ENCODE results near the gene FCRL6. TPM values are rescaled to one million over a fixed set of nuclear protein-coding genes. Genes with fewer than 3 reads are reported as not detected.

Gene FCRL6
- total RNA-seq, 6 experiments from 2014 or later = 0.40 to 0.62 (median 0.51) TPM; not detected in 2

- intact Hi-C loops (cut with DNase I) = no loop called here
- no peaks in the 10 kb centered on the region for H3K27me3 ChIP-seq
- no peaks in the 10 kb centered on the region for H3K36me3 ChIP-seq
- TF ChIP-seq, protein P1, sequence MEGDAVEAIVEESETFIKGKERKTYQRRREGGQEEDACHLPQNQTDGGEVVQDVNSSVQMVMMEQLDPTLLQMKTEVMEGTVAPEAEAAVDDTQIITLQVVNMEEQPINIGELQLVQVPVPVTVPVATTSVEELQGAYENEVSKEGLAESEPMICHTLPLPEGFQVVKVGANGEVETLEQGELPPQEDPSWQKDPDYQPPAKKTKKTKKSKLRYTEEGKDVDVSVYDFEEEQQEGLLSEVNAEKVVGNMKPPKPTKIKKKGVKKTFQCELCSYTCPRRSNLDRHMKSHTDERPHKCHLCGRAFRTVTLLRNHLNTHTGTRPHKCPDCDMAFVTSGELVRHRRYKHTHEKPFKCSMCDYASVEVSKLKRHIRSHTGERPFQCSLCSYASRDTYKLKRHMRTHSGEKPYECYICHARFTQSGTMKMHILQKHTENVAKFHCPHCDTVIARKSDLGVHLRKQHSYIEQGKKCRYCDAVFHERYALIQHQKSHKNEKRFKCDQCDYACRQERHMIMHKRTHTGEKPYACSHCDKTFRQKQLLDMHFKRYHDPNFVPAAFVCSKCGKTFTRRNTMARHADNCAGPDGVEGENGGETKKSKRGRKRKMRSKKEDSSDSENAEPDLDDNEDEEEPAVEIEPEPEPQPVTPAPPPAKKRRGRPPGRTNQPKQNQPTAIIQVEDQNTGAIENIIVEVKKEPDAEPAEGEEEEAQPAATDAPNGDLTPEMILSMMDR (IDR thresholded peaks at IDR 0.05) = no peak
- TF ChIP-seq POLR2A (IDR thresholded peaks at IDR 0.05) = no peak
- no peak for ATAC-seq
- no peaks in the 10 kb centered on the region for H3K9me3 ChIP-seq
- WGBS (ENCODE audit: insufficient coverage, low coverage, low lambda C conversion rate, missing lambda C conversion rate) = 37% methylated on average over 2 of the region's 7 CpGs
- no peak for DNase-seq
- no peak overlapping the region for H3K4me3 ChIP-seq
- H3K4me1 ChIP-seq = no peaks in the 10 kb centered on the region
- no peak overlapping the region for H3K27ac ChIP-seq
Observed at GRCh38 chr1:159823406-159823805, 21.2 kb downstream of the FCRL6 start.

DNA sequence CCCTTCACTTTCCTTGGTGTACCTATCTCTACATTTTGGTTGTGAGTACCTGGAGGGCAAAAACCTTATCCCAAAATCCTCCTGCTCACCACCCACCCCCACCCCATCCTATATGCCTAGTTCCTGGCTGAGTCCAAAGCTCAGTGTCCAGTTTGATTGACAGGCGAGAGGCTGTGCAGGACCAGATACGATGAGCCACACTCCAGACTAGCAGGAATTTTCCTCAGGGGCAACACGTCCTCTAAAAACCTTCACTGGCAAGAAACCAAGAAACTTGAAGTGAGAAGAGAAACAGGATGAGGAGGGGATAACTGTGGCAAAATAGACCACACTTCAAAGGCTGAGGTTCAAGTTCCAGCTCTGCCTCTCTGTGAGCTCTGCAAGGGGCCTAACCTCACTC is 23.4 kb downstream of the FCRL6 start:
- WGBS (ENCODE audit: insufficient coverage, low coverage, low lambda C conversion rate, missing lambda C conversion rate) = 42% methylated on average over 3 of the region's 3 CpGs

DNA sequence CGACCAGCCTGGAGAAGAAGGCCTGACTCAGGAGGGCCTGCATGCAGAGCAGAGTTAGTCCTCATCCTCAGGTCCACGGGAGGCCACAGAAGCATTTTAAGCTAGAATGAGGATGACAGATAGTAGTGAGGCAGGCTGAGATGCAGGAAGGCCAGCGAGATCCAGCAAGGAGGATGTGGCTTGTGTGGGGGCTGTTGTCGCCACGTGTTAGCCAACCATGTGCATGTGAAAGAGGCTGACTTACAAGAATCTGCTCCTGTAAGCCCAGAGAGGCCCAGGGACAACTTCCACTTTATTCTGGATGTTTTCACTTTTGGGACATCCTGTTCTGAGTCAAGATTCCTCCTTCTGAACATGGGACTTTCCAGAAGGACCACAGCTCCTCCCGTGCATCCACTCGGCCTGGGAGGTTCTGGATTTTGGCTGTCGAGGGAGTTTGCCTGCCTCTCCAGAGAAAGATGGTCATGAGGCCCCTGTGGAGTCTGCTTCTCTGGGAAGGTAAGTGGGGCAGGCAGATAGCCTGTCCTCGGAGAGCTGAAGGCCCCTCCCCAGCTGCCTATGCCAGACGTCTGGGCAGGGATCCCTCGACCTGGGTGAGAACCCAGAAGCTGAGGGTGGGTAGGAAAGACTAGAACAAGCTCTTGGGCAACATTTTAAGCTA is 24.4 kb downstream of the FCRL6 start, which contains the start of gene SLAMF8:
TSS of gene SLAMF8 (plus strand) at position 433 of the 661 bp plus-strand sequence. CDS start at position 459, 26 bp downstream.
- H3K27me3 ChIP-seq = no peaks in the 10 kb centered on the region
- intact Hi-C loops (cut with DNase I) = no loop called here
- H3K36me3 ChIP-seq = no peaks in the 10 kb centered on the region
- H3K27ac ChIP-seq = no peak within 1 kb of the TSS
- H3K4me1 ChIP-seq = no peaks in the 10 kb centered on the region
- WGBS (ENCODE audit: insufficient coverage, low coverage, low lambda C conversion rate, missing lambda C conversion rate) = 38% methylated on average over 6 of the region's 11 CpGs
- TF ChIP-seq, protein P1 (IDR thresholded peaks at IDR 0.05) = no peak
- no peak for TF ChIP-seq POLR2A (IDR thresholded peaks at IDR 0.05)
- no peaks in the 10 kb centered on the region for H3K9me3 ChIP-seq
- ATAC-seq = peak; percentile 39 to 66 (median 56)
- peak in 1 of 3 donors; percentile 36 for DNase-seq
- H3K4me3 ChIP-seq = no peak within 1 kb of the TSS

More for the DNA sequence above, 23.4 kb downstream of the FCRL6 start:
- intact Hi-C loops (cut with DNase I) = no loop called here
- ATAC-seq = no peak
- Histone ChIP-seq H3K4me3 (no peak overlapping the region), H3K27me3 (no peaks in the 10 kb centered on the region), H3K27ac (no peak overlapping the region), H3K9me3 (no peaks in the 10 kb centered on the region), H3K36me3 (no peaks in the 10 kb centered on the region), H3K4me1 (no peaks in the 10 kb centered on the region)
- no peak for DNase-seq
- TF ChIP-seq POLR2A (IDR thresholded peaks at IDR 0.05) = no peak
- TF ChIP-seq, protein P1 (IDR thresholded peaks at IDR 0.05) = no peak

- DNase-seq (no peak), ATAC-seq (peak in 1 of 4 donors; percentile 14)
- Histone ChIP-seq H3K27me3 (no peaks in the 10 kb centered on the region), H3K27ac (no peak overlapping the region), H3K4me3 (no peak overlapping the region), H3K4me1 (no peaks in the 10 kb centered on the region), H3K36me3 (no peaks in the 10 kb centered on the region), H3K9me3 (no peaks in the 10 kb centered on the region)
- TF ChIP-seq, protein P1 (IDR thresholded peaks at IDR 0.05) = no peak
- TF ChIP-seq POLR2A (IDR thresholded peaks at IDR 0.05) = no peak
- 70% methylated on average over 4 of the region's 6 CpGs for WGBS (ENCODE audit: insufficient coverage, low coverage, low lambda C conversion rate, missing lambda C conversion rate)
- intact Hi-C loops (cut with DNase I) = no loop called here
Observed at GRCh38 chr1:159827102-159827490, 24.9 kb downstream of the FCRL6 start.
